Chondrocyte (in vitro differentiated cells): Measurements from ENCODE around the gene KCNA3. TPM values are rescaled to one million over a fixed set of nuclear protein-coding genes. Genes with fewer than 3 reads are reported as not detected.
"Not testable (repeated sequence)": the region's sequence is repeated elsewhere in the genome, so short reads cannot be mapped to it uniquely, and the experiment has no call there.

Experiments
- DNase-seq: peaks from one replicate; pipeline ENCODE4 v3.0.0; 2021; ENCODE audit warnings: mixed read lengths, low spot score
- H3K27ac Mint-ChIP-seq: one replicate; pipeline ENCODE4 v1.8.0; 2021; ENCODE audit warnings: mild to moderate bottlenecking, moderate library complexity, mixed read lengths; ENCODE audit not compliant: unreplicated experiment
- H3K27me3 Mint-ChIP-seq: 2 replicates; pipeline ENCODE4 v1.8.0; 2021; ENCODE audit warnings: low read depth, mixed read lengths
- H3K36me3 Mint-ChIP-seq: 2 replicates; pipeline ENCODE4 v1.8.0; 2021; ENCODE audit warnings: low read depth, mixed read lengths
- H3K4me1 Mint-ChIP-seq: 2 replicates; pipeline ENCODE4 v1.8.0; 2021; ENCODE audit warnings: low read depth, mild to moderate bottlenecking, mixed read lengths
- H3K4me3 Mint-ChIP-seq: one replicate; pipeline ENCODE4 v1.8.0; 2021; ENCODE audit warnings: mild to moderate bottlenecking, moderate library complexity, mixed read lengths; ENCODE audit not compliant: unreplicated experiment
- H3K9me3 Mint-ChIP-seq: 2 replicates; pipeline ENCODE4 v1.8.0; 2021; ENCODE audit warnings: low read depth, mixed read lengths
- total RNA-seq: library from RNA; stranded (reverse); gene quantifications from 3 replicates; pipeline ENCODE4 v1.2.1, GENCODE V29; 2021
- TF ChIP-seq, protein P1 (sequence below): fragments of 200-600 bp; sonication (generic); IDR thresholded peaks from 2 replicates; pipeline ENCODE4 v1.5.0; 2021; ENCODE audit warnings: antibody characterized with exemption, mild to moderate bottlenecking, moderate library complexity

KCNA3 gene
- total RNA-seq, 1 donor from 2014 or later = not detected

- Mint-ChIP-seq H3K9me3 (no peaks in the 10 kb centered on the region), H3K4me3 (no peak overlapping the region), H3K27ac (no peak overlapping the region), H3K27me3 (peaks cover 52% of the 10 kb centered on the region), H3K4me1 (peaks cover 4% of the 10 kb centered on the region), H3K36me3 (peaks cover 6% of the 10 kb centered on the region)
- TF ChIP-seq, protein P1, sequence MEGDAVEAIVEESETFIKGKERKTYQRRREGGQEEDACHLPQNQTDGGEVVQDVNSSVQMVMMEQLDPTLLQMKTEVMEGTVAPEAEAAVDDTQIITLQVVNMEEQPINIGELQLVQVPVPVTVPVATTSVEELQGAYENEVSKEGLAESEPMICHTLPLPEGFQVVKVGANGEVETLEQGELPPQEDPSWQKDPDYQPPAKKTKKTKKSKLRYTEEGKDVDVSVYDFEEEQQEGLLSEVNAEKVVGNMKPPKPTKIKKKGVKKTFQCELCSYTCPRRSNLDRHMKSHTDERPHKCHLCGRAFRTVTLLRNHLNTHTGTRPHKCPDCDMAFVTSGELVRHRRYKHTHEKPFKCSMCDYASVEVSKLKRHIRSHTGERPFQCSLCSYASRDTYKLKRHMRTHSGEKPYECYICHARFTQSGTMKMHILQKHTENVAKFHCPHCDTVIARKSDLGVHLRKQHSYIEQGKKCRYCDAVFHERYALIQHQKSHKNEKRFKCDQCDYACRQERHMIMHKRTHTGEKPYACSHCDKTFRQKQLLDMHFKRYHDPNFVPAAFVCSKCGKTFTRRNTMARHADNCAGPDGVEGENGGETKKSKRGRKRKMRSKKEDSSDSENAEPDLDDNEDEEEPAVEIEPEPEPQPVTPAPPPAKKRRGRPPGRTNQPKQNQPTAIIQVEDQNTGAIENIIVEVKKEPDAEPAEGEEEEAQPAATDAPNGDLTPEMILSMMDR = no peak
- no peak for DNase-seq
Observed at GRCh38 chr1:110671361-110671760, 3.4 kb downstream of the KCNA3 start.

DNA sequence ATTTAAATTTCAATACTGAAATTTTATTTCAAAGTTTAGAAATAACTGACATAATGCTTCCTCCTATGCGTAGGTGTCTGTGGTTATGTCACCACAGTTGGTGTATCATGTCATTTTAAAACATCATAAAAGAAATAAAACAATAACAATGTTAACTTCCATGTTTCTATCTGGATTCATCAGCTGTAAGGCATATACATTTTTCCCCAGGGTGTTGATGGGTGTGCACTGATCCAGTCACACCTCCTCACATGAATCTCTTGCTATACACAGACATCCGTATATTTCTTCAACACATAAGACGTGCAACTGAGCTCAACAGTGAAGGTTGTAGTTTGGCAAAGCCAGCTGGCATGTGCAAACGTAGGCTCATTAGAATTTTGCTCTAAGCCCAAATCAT is 6.2 kb downstream of the KCNA3 start:
- H3K36me3 Mint-ChIP-seq = peaks cover 4% of the 10 kb centered on the region
- H3K4me1 Mint-ChIP-seq = peaks cover 1% of the 10 kb centered on the region

DNA sequence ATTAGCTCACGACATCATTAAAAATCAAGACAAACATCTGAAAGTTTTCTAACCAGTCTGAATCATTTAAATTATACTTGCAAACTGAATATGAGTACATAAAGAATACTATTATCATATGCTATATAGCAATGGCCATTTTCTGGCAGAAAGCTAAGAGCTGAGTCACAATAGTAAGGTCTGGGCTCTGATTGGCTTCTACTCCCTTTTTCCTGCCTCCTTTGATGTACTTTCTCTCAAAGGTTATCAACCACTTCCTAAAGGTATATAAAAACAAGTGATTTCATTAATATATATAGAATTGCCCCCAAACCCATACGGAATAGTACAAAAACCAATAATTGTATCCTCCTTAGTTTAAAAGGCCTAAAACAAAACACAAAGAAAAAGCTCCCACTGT is 7.0 kb downstream of the KCNA3 start:
- no peaks in the 10 kb centered on the region for H3K4me1 Mint-ChIP-seq
- DNase-seq = no peak
- H3K9me3 Mint-ChIP-seq = no peaks in the 10 kb centered on the region
- H3K27me3 Mint-ChIP-seq = peaks cover 28% of the 10 kb centered on the region
- TF ChIP-seq, protein P1 = no peak
- H3K4me3 Mint-ChIP-seq = no peak overlapping the region
- no peak overlapping the region for H3K27ac Mint-ChIP-seq
- H3K36me3 Mint-ChIP-seq = no peaks in the 10 kb centered on the region

More for the DNA sequence above, 6.2 kb downstream of the KCNA3 start:
- DNase-seq = no peak
- H3K27me3 Mint-ChIP-seq = peaks cover 35% of the 10 kb centered on the region
- H3K4me3 Mint-ChIP-seq = no peak overlapping the region
- H3K9me3 Mint-ChIP-seq = no peaks in the 10 kb centered on the region
- H3K27ac Mint-ChIP-seq = no peak overlapping the region
- TF ChIP-seq, protein P1 = no peak

DNA sequence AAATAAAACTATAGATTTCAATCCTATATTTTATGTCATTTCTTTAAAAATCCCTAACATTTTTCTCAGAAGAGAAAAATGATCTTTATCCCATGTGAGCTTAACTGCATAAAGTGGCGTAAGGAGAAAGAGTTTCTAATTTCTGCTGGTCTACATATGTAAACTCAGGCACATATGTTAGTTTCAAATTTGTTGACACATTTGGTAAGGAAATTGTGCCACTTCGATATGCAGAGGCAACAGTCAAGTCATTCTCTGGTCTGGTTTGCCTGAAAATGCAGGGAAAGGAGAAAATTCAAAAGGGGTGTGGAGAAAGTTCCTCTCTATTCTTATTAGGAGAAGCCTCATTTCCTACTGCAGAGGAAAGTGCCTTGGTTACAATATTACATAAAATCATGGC is 11.5 kb downstream of the KCNA3 start:
- H3K36me3 Mint-ChIP-seq = no peaks in the 10 kb centered on the region
- H3K4me1 Mint-ChIP-seq = no peaks in the 10 kb centered on the region
- peaks cover 8% of the 10 kb centered on the region for H3K27me3 Mint-ChIP-seq
- no peak overlapping the region for H3K27ac Mint-ChIP-seq
- TF ChIP-seq, protein P1 = no peak
- H3K4me3 Mint-ChIP-seq = no peak overlapping the region
- no peaks in the 10 kb centered on the region for H3K9me3 Mint-ChIP-seq
- DNase-seq = no peak

- not testable (repeated sequence) for H3K4me3 Mint-ChIP-seq, H3K4me1 Mint-ChIP-seq, H3K27ac Mint-ChIP-seq, H3K36me3 Mint-ChIP-seq, DNase-seq, H3K9me3 Mint-ChIP-seq
- peaks cover 22% of the 10 kb centered on the region for H3K27me3 Mint-ChIP-seq
Observed at GRCh38 chr1:110659559-110659958, 15.2 kb downstream of the KCNA3 start.

GRCh38 chr1:110657351-110657750 is 17.4 kb downstream of the KCNA3 start:
- TF ChIP-seq, protein P1 = no peak
- no peaks in the 10 kb centered on the region for H3K36me3 Mint-ChIP-seq
- H3K27ac Mint-ChIP-seq = no peak overlapping the region
- H3K9me3 Mint-ChIP-seq = no peaks in the 10 kb centered on the region
- no peaks in the 10 kb centered on the region for H3K4me1 Mint-ChIP-seq
- H3K4me3 Mint-ChIP-seq = no peak overlapping the region
- DNase-seq = no peak
- H3K27me3 Mint-ChIP-seq = peaks cover 28% of the 10 kb centered on the region
